ENCODE data around the gene SRSF11.

- TF ChIP-seq CTCF (conservative IDR thresholded peaks at IDR 0.05; ENCODE audit: low read depth, low read length), result no peak
- no peak for TF ChIP-seq EZH2phosphoT487 (IDR thresholded peaks at IDR 0.05; ENCODE audit: borderline replicate concordance, low read length)
- TF ChIP-seq EZH2 (IDR thresholded peaks at IDR 0.05; ENCODE audit: low read length, unreplicated experiment), result no peak
Observed at GRCh38 chr1:70293186-70293843, 72.1 kb downstream of the SRSF11 start.

All from PC-3 (cell line).